SH-SY5Y (cell line): Measurements from ENCODE around the gene ARHGDIA.

Source experiments
- GATA2 ChIP-seq: IDR thresholded peaks from 2 replicates; pipeline ENCODE4 v1.6.1; 2011; ENCODE audit warnings: mild to moderate bottlenecking, low read depth, low read length
- GATA3 ChIP-seq: IDR thresholded peaks from 2 replicates; pipeline ENCODE4 v1.6.1; 2011; ENCODE audit warnings: low read depth, mild to moderate bottlenecking, low read length, moderate library complexity

DNA sequence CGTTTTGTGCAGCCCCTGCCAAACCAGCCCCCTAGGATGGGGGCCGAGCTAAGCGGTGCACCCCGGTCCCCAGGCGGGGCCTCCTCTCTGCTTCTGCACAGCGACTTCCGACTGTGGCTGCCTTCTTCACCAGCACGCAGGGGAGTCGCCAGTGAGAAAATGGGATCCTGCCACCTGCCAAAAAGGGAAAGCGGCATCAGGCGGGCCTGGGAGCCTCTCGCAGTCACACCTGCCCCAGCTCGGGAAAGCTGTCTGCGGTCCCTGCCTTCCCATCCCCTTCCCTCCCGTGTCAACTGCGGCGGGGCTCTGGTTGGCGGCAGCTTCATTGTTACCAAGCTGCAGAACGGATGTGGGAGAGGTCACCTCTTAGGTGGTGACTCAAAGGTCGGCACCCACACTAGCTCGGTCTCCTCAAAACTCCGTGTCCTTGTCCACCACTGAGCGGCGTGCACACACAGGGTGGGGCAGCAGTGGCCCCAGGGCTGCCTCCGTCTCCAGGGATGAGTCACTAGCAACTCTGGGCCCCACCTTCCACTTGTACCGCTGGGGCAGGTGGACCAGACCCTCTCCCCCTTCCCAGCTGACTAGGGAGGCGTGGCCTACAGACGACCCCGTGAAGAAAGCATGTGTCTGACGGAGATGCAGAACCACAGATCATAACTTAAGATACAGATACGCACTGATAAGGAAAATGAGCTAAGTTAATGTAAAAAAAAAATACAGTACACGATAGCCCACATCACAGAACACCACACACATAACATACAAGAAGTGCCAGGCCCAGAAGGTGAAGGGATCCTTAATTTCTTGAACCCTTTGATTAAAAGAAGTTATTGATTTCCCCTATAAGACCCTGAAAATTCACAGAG is 41.5 kb upstream of the ARHGDIA start:
- TF ChIP-seq GATA3 (no peak), GATA2 (no peak)
